ENCODE data around the gene ZNF277. TPM values are rescaled to one million over a fixed set of nuclear protein-coding genes. Genes with fewer than 3 reads are reported as not detected.

The ZNF277 gene, protein sequence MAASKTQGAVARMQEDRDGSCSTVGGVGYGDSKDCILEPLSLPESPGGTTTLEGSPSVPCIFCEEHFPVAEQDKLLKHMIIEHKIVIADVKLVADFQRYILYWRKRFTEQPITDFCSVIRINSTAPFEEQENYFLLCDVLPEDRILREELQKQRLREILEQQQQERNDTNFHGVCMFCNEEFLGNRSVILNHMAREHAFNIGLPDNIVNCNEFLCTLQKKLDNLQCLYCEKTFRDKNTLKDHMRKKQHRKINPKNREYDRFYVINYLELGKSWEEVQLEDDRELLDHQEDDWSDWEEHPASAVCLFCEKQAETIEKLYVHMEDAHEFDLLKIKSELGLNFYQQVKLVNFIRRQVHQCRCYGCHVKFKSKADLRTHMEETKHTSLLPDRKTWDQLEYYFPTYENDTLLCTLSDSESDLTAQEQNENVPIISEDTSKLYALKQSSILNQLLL
- total RNA-seq, result 32.5 TPM

DNA sequence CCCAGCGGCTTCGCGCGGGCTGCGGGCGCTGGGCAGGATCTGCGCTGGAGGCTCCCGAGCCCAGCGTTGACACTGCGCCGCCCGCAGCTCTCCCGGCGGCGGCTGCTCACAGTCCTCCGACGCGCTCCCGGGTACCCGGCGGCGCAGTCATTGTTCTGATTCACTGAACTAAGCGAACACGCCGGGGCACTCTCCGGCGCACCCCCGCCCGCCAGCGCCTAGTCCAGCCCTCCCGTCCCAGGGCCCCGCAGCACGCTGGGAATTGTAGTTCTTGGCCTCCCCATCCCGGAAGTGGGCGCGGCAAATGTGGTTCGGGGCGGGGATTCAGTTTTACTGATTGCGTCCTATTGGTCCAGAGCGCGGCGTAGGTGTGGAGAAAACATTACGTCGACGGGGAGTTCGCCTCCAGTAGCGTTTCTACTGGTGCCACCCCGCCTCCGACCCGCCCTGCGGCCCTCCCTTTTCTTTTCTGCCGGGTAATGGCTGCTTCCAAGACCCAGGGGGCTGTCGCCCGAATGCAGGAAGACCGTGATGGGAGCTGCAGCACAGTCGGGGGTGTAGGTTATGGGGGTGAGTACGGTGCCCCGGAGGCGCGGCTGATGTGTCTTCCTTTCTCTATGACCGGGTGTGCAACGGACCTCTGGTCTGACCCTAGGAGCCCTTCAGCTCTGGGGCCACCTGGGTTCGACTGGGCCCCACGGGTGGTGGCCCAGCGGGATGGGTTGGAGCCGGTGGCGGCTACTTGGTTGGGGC lies at the start of gene ZNF277, which contains the start of gene DOCK4:
ZNF277 (plus strand) TSS at position 458 of the 753 bp plus-strand sequence; CDS start at position 480, 22 bp downstream.
DOCK4 (minus strand) TSS at position 162 of the 753 bp plus-strand sequence. CDS start 261 bp downstream, outside the sequence.
- peak; percentile 100 for DNase-seq

DNA sequence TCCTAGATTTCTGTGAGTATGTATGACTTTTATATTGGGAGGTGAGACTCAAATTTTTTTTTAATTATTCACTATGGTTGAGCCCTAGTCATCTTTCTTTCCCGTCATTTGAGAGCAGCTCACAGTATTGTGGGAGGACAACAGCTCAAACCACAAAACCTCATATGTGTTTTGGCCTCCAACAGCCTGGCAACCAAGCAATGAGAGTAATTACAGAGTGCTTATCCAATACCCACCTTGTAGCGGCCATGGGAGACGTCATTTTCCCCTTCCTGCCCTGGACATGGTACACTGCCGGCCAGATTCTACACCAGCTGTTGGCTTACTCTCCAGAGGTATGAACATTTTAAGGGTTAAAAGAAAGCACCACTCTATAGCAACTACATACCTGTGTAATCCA lies 49.4 kb upstream of the ZNF277 start:
- DNase-seq, result no peak

DNA sequence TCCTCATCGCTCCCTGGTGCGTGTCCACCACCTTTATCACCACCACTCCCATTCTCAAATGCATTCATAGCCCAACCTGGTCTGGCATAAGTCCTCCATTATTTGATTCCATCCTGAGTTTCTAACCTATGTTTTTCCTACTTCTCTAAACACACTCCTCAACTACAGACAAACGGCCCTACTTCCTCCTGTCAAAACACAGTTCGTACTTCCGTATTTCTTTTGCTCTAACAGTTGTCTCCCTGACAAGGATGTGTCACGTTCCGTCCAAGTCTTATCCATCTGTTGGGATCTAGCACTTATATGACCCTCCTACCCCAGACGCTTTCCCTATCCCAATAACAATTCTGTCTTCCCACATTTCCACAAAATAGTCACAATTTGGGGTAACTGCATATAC lies 47.1 kb upstream of the ZNF277 start:
- no peak for DNase-seq

DNA sequence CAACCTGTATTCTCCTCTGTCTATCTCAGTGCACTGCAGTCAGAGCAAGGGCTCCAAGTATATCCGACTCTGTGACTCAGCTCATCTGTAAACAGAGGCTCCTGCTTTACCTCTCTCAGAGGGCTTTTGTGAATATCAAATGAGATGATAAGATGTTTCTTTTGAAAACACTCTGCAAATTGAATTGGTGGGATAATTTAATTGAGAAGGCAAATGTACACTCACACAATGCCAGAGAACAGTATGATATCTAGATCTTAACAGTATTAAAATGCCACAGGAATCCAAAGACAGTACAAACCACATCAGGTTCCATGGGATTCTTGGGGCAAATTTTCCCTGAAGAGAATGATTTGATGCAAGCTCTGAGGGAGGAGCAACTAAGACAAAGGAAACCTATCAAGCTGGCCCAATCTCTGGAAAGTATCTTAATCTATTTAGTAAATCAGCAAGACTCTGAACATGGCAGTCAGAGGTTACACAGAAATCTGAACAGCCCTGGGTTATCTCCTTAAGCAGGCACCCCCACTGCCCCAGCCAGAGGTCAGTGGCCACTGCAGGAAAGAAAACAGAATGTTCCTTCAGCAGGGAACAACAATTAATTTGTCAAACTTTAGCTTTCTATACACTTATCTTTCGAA lies 46.2 kb upstream of the ZNF277 start:
- DNase-seq, result no peak

DNA sequence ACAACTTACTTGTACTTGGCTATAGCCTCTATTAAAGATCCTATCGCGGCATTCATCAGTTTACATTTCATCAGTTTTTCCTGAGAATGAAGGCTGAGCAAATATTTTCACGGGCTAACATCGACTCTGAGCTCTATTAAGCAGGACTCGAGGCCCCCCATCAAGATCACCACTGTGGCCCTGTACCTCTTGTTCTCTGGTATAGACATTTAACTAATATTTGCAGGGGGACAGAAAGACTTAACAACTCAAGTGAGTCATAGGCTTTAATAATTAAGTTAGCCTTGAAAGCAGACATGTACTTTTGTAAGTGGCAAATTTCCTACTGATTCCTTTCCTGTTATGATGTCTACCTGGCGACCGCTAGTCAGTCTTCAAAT lies 45.7 kb upstream of the ZNF277 start:
- DNase-seq, result no peak

DNA sequence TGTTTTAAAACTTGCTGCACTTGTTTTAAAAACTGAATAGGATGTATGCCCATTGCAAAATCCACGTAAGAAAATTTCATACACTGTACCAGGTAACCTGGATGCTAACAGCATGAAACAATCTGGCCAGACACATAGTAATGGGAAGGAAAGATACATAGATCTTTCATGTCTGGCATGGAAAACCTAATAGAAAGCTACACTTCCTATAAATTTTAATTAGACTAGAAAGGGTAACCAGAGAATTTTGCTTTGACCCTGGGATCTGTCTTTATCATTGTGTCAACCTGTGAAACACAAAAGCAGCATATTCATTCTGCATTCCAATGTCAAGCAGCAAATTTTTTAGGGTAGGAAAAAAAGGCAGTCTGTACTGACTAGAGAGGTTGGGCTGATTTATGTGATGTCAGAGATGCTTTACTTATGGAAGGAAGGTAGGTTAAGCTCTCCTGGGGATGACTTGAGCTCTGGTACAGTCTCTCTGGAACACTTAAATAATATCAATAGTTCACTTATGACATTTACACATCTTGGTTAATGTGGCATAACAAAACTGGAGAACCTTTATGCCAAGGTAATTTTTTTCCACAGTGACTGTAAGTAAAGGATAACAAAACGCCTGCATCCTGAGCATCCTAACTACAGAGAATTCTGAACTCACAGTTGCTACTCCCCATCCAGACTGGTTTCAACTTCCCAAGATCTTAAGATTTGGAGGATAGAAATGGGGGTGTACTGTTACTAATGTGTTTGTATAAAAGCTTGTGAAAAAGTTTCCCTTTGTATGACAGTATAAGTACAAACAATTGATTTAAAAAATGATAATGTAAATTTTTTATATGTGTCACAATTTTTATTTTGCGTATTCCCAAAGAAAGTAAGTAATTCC lies 45.0 kb upstream of the ZNF277 start:
- no peak for DNase-seq

DNA sequence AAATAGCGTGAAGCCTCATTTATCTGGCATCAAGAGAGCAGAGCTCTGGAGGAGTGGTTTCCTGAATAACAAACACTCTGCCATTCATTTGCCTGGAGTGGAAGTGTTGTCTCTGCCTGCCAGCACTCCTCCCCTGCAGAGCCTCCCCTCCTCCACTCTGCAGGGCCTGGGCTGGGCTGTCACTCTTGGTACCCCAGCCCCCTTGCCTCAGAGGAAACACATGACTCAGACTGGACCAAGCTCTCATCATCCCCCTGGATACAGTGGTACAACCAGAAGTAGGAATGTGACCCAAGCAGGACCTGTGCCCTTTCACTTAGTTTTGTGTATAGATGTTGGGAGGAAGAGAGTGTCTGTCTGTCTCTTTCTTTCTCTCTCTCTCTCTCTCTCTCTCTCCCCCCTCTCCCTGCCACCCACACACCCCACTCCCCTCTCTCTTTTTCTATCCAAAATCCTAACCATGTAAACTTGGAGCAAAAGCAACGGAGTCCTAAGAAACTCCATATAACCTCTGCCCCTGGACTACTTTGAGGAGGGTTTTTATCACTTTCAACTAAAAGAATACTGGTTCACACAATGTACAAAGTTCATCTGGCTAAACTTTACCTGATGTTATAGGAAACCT lies 44.2 kb upstream of the ZNF277 start:
- DNase-seq, result peak; percentile 31

DNA sequence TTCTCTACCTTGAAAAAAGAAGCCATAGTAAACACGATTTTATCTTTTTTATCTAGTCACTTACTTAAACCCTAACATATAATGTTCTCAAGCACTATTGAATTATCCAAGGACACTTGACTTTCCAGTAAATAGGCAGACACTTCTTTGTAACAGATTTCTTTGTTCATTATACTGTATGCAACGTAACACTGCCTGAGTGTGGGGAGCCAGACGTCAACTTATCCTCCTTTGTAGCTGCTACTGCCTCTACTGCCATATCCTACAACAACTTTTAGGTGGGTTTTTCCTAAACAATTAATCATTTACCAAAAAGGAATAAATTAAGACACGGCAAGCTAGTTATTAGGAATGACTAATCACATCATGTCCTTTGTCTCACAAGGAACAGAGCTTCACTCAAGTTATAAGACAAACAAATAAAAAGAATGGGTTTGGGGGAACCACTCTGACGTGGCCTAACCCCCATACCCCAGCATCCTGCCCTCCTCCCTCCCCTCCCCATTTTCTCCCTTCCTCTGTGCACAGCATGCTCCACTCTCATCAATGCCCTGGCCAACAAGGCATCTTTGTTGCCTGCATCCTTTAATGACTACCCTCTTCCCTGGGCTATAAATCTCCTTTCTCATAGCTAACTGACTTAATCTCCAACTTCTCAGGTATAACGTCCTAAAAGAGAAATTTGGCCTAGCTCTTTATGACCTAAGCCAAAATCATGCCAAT lies 43.5 kb upstream of the ZNF277 start:
- no peak for DNase-seq

DNA sequence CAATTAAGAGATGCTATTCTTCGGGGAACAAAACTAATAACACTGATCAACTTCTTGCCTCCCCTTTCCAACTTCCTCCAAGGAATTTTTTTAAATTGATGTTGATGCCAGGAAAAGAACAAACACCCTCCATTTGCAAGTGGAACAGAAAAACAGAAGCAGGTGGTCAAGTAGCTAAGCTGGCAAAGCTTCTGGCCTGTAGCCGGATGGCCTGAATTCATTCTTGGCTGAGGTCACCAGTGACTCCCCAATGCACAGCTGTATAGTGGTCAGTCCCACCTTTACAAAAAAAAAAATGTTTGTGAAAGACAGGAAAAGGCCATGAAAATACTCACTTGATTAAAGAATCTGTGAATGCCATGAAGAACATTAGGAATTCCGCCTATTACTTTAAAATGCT lies 39.3 kb upstream of the ZNF277 start:
- peak; percentile 22 for DNase-seq

DNA sequence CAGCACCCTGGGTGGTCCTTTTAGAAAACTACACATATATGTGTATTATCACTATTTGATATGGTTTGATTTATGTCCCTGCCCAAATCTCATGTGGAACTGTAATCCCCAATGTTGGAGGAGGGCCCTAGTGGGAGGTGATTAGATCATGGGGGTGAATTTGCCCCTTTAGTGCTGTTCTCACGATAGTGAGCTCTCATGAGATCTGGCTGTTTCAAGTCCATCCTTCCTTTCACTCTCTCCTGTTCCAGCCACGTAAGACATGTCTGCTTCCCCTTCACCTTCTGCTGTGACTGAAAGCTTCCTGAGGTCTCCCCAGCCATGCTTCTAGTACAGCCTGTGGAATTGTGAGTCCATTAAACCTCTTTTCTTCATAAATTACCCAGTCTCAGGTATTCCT lies 37.6 kb upstream of the ZNF277 start:
- DNase-seq, result no peak

DNA sequence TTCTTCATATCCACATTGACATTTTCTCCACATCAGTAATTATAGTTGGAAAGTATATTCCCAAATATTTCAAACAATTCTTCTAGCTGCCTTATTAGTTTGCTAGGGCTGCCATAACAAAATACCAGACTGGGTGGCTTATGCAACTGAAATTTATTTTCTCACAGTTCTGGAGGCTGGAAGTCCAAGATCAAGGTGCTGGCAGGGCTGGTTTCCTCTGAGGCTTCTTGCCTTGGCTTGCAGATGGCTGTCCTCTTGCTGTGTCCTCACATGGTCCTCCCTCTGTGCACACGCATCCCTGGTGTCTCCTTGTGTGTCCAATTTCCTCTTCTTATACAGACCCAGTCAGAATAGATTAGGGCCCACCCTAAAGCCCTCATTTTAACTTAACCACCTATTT lies 34.8 kb upstream of the ZNF277 start:
- no peak for DNase-seq

DNA sequence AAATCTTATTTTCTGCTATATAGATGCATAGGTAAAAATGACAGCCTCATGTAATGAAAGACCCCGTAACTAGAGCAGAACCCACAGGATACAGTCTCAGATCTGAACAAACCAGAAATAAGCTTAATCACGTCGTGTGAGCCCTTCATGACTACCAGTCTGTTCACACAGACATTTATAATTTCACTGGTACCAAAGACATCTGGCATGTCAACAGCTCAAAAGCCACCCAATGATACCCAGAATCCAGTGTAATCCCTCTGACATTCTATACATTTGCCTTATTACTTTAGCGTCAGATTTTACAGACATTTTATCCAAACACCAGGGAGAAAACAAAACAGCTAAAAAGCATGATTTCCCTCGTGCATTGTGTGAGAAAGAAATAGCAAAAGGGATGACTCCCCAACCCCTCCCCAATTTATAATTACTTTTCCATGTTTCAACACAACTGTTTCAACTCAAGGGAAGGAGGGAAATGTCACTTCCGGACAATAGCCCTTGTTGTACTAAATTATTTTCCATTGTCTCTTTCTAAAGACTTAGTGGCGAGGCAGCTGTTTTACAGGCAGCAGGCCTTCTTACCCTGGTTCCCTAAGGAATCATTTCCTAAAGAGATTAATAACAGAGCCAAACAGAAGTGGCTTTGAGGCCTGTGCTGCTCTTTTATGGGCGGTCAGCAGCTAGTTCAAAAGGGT lies 33.5 kb upstream of the ZNF277 start:
- DNase-seq, result peak; percentile 77

DNA sequence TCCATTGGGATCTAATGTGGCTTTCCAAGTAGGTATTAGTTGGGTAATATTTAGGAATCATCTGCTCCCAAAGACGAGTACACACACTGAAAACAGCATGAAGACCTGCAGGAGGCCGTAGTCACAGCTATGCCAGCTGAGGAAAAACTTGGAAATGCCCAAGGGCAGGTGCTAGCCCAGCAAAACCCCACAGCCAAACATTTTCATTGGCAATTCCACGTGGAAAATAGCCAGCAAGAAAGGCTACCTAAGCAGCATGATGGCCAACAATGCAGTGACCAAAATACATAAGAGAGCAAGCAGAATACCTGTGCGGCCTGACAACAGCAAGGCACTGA lies 33.0 kb upstream of the ZNF277 start:
- DNase-seq, result no peak

DNA sequence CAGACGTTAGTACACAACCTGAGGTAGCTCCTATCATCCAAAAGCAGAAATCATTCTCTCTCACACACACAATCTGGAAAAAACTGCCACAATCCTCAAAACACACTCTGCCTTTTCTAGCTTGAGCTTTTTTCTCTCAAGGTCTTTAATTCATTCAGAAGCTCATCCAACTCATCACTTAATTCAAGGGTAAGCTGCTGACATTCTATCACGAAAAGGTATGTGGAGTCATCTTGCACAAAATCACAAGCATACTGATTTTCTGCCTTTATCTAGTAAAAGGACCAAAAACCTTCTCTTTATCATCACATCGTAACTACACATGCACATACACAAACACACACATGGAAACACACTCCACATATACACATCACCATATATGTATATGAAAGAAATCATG lies 32.3 kb upstream of the ZNF277 start:
- no peak for DNase-seq

DNA sequence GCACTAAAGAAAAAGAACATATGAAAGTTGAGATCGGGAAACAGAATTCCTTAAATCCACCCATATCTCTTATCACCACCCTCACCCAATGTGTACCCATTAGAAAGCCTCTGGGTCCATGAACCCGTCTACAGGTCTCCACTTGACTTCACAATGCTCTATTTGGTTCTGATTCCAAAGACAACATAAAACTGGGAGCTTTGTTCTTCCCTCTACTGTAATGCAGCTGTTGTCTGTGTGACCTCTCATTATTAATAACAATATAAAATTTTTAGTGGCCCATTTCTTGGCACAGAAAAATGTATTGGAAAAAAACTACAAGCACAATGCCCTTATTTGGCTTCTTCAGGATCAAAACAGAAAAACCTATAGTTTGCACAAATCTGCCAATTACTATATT lies 30.3 kb upstream of the ZNF277 start:
- DNase-seq, result no peak

DNA sequence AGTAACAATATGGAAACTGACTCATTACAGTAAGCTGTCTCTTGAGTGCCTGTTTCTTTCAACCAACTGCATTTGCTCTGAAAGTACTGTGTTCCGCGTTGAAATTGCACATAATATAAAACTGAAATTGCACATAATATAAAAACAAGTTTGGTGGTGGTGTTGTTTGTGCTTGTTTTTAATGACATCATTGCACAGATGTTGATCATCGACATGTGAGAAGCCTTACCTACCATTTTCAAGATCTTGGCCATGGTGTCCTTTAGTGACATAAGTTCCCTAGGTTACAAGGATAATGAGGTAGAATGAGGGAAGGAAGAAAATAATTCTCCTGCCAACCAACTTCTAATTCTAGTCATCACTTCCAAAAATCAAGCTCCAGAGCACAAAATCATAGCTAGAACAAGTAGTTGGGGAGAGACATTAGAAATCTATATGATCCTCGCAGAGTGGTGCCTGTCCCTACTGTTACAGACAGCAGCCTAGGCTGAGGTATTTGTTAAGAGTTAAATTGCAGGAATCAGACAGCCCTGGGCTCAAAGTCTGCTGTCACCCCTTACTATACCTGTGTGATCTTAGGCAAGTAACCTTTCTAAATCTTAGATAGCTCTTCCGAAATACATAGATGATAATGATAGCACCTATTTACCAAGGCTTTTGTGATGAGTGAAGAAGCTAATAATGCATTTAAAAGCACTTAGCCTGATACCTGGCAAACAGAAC lies 29.6 kb upstream of the ZNF277 start:
- DNase-seq, result no peak

DNA sequence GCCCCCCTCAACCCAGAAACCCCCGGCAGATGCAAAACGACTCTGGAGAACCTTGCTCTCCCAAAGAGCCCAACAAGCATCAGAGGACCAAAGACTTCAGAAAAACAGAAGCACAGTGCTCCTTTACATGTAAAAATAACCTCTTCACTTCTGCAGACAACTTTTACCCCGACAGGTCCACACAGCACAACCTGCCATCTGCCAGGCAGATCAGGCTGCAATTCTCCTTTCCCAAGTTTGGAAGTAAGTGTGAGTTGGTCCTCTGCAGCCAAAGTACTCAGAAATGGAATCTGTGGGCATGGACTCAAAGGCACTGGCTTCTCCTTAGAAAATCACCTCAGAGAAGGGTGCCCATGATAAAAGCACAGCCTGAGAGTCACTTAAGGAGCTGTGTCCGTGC lies 26.3 kb upstream of the ZNF277 start:
- DNase-seq, result no peak

DNA sequence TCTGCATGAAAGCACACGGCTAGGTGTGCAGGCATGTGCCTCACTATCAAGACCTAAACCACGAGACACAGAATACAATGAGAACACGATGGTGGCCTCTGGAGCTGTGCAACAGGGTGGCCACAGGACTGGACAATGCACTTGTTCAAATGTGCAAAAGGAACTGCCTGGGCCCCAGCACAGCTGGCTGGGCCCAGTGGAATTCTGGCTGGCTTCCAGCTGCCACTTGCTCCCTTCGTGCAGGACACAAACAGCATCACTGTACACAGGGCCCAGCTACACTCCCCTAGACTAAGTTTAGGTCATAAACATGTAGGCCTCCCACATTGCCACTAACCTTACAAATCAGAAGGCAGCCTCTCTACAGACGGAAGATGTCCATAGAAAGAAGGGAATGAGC lies 23.7 kb upstream of the ZNF277 start:
- peak; percentile 64 for DNase-seq

DNA sequence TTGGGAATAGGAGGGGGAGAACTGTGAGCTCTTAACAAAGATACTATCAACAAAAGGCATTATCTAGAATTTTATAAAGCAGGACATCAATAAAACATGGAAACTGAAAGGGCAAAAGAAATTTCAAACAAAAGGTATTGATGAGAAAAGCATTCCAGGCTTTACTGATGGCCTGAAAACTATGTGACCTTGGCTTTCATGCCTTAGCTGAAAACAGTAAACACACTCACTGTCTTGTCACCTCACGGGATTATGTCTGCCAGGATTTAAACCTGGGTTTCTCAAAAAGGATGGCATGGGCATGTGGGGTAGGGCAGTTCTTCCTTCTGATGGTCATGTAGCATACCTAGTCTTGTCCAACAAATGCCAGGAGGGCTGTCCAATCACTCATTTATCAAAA lies 23.2 kb upstream of the ZNF277 start:
- DNase-seq, result no peak

DNA sequence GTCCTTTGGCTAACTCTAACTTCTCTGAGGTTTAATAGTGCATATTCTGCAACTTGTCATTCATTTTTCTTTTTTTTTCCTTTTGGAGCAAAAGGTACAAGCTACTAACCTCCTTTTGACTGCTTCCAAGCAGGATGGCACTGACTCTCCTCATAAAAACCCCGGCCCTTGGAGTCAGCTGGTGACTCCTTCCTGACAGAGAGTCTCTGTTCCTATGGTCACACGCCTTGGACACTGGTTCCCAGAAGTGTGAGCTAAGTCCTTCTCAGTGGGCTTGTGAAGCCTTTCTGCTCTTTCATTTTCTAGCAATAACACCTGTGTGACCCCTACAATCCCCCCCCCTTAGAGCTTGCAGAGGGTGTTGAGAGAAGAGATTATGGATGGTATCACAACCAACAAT lies 22.0 kb upstream of the ZNF277 start:
- DNase-seq, result no peak

Data from tongue (tissue), 2 donors.